ENCODE results near the gene WDPCP. TPM values are rescaled to one million over a fixed set of nuclear protein-coding genes. Genes with fewer than 3 reads are reported as not detected.
"Not testable (repeated sequence)": the region's sequence is repeated elsewhere in the genome, so short reads cannot be mapped to it uniquely, and the experiment has no call there.

Gene WDPCP
- total RNA-seq, 1 donor from 2014 or later: 14.1 TPM

- Mint-ChIP-seq H3K36me3 (ENCODE audit: insufficient read depth) (peaks cover 13% of the 10 kb centered on the region), H3K27me3 (no peaks in the 10 kb centered on the region), H3K27ac (no peak overlapping the region), H3K9me3 (ENCODE audit: low read depth) (peaks cover 35% of the 10 kb centered on the region), H3K4me1 (ENCODE audit: low read depth) (no peaks in the 10 kb centered on the region), H3K4me3 (ENCODE audit: low read depth) (no peak overlapping the region)
- no peak for DNase-seq (ENCODE audit: low spot score, unreplicated experiment)
- no peak for TF ChIP-seq CTCF (IDR thresholded peaks at IDR 0.05; ENCODE audit: unreplicated experiment)
Measured at GRCh38 chr2:63572001-63572400, 16.3 kb downstream of the WDPCP start.

GRCh38 chr2:63571291-63571690 is 17.0 kb downstream of the WDPCP start:
- Mint-ChIP-seq H3K36me3 (ENCODE audit: insufficient read depth) (peaks cover 13% of the 10 kb centered on the region), H3K27ac (no peak overlapping the region), H3K27me3 (no peaks in the 10 kb centered on the region), H3K4me3 (ENCODE audit: low read depth) (no peak overlapping the region), H3K9me3 (ENCODE audit: low read depth) (peaks cover 41% of the 10 kb centered on the region), H3K4me1 (ENCODE audit: low read depth) (no peaks in the 10 kb centered on the region)
- DNase-seq (ENCODE audit: low spot score, unreplicated experiment): no peak
- no peak for TF ChIP-seq CTCF (IDR thresholded peaks at IDR 0.05; ENCODE audit: unreplicated experiment)

- no peak overlapping the region for H3K27ac Mint-ChIP-seq
- H3K9me3 Mint-ChIP-seq (ENCODE audit: low read depth): peaks cover 48% of the 10 kb centered on the region
- no peak overlapping the region for H3K4me3 Mint-ChIP-seq (ENCODE audit: low read depth)
- no peak for DNase-seq (ENCODE audit: low spot score, unreplicated experiment)
- TF ChIP-seq CTCF (IDR thresholded peaks at IDR 0.05; ENCODE audit: unreplicated experiment): no peak
- H3K36me3 Mint-ChIP-seq (ENCODE audit: insufficient read depth): peaks cover 13% of the 10 kb centered on the region
- H3K27me3 Mint-ChIP-seq: no peaks in the 10 kb centered on the region
- no peaks in the 10 kb centered on the region for H3K4me1 Mint-ChIP-seq (ENCODE audit: low read depth)
Measured at GRCh38 chr2:63569740-63570139, 18.5 kb downstream of the WDPCP start.

GRCh38 chr2:63562751-63563150 is 25.5 kb downstream of the WDPCP start:
- no peaks in the 10 kb centered on the region for H3K27me3 Mint-ChIP-seq
- no peak for TF ChIP-seq CTCF (IDR thresholded peaks at IDR 0.05; ENCODE audit: unreplicated experiment)
- no peak for DNase-seq (ENCODE audit: low spot score, unreplicated experiment)
- H3K9me3 Mint-ChIP-seq (ENCODE audit: low read depth): peaks cover 36% of the 10 kb centered on the region
- no peak overlapping the region for H3K4me3 Mint-ChIP-seq (ENCODE audit: low read depth)
- H3K36me3 Mint-ChIP-seq (ENCODE audit: insufficient read depth): peaks cover 18% of the 10 kb centered on the region
- no peak overlapping the region for H3K27ac Mint-ChIP-seq
- no peaks in the 10 kb centered on the region for H3K4me1 Mint-ChIP-seq (ENCODE audit: low read depth)

- Mint-ChIP-seq H3K36me3 (ENCODE audit: insufficient read depth) (peaks cover 32% of the 10 kb centered on the region), H3K9me3 (ENCODE audit: low read depth) (peaks cover 36% of the 10 kb centered on the region)
- DNase-seq (ENCODE audit: low spot score, unreplicated experiment); H3K4me3 Mint-ChIP-seq (ENCODE audit: low read depth); H3K27ac Mint-ChIP-seq; H3K4me1 Mint-ChIP-seq (ENCODE audit: low read depth); H3K27me3 Mint-ChIP-seq: not testable (repeated sequence)
Measured at GRCh38 chr2:63558922-63559321, 29.4 kb downstream of the WDPCP start.

GRCh38 chr2:63557819-63558218 is 30.5 kb downstream of the WDPCP start:
- H3K27me3 Mint-ChIP-seq; H3K4me3 Mint-ChIP-seq (ENCODE audit: low read depth); H3K4me1 Mint-ChIP-seq (ENCODE audit: low read depth); DNase-seq (ENCODE audit: low spot score, unreplicated experiment); H3K27ac Mint-ChIP-seq: not testable (repeated sequence)
- peaks cover 36% of the 10 kb centered on the region for H3K9me3 Mint-ChIP-seq (ENCODE audit: low read depth)
- H3K36me3 Mint-ChIP-seq (ENCODE audit: insufficient read depth): peaks cover 32% of the 10 kb centered on the region
